ENCODE results near the gene MYLK.

MYLK gene

DNA sequence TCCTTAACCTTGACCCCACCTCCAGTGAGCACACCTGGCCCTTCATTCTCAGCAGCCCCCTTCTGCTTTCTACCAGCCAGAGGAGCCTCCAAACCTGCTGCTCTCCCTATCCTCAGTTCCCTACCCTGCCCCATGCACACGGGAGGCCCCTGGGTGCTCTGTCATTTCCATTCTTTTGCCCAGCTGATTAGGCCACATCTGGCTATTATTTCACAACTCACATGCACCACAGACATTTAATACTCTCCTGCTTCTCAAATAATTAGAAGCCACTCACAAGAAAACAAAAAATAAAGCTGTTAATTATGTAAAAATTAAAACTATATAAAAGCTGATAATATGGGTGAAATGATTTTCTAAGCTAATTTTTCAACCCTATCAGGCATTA lies 50.7 kb downstream of the MYLK start:
- in situ Hi-C loops (cut with HindIII; ENCODE audit: low sequenced_read_pairs): no loop called here

DNA sequence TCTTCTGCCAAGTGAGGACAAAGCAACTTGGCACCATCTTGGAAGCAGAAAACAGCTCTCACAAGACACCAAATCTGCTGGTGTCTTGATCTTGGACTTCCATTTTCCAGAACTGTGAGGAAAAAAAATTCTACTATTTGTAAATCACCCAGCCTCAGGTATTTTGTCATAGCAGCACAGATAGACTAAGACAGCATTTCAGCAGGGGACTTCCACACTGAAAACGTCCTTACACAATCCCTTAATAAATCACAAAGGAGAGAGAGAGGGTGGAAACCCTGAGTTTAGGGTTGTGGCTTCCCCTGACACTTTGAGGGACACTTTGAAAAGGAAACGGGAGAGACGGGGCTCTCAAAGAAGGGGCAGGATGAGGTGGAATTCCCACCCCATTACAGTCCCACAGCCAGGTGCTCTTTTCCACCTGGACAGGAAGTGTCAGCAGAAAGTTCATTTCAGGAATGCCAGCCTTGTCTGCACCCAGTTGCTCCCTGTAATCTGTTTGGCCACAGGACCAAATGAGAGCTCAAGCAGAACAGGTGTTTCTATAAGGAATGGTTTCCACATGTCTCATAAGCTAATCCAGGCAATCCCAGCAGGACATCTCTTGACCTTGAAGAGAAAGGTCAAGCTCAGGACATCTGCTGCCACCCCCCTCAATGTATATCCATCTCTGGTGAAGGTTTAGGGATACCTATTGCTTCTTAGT lies 51.3 kb downstream of the MYLK start:
- in situ Hi-C loops (cut with HindIII; ENCODE audit: low sequenced_read_pairs): no loop called here

DNA sequence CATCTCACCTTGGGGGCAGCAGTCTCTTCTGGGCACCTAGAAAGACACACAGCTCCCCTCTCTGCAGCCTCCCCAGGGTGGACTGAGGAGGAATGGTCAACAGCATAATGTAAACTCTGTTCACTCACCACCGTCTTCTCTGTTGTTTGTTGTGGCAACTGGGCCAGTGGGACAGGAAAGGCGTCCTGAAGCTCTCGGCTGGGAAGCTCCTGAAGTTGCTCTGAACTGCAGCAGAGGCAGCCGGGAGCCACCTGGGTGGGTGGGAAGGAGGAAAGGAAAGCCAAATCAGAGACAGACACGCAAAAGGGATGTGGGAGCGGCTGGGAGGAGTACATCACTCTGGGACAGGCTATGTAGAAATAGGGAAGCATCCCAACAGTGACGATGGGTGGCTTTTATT lies 52.7 kb downstream of the MYLK start:
- in situ Hi-C loops (cut with HindIII; ENCODE audit: low sequenced_read_pairs): no loop called here

DNA sequence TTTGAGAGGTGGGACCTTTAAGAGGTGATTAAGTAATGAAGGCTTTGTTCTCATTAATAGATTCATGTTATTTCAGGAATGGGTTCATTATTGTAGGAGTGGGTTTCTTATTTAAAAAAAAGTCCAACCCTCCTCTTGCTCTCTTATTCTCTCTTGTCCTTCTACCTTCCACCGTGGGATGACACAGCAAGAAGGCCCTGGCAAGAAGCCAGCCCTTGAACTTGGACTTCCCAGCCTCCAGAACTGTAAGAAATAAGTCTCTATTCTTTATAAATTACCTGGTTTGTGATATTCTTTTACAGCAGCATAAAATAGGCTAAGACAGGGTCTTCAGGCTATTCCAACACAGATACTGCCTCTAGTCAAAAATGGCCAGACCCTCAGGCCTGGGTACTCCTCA lies 62.2 kb downstream of the MYLK start:
- in situ Hi-C loops (cut with HindIII; ENCODE audit: low sequenced_read_pairs): no loop called here

DNA sequence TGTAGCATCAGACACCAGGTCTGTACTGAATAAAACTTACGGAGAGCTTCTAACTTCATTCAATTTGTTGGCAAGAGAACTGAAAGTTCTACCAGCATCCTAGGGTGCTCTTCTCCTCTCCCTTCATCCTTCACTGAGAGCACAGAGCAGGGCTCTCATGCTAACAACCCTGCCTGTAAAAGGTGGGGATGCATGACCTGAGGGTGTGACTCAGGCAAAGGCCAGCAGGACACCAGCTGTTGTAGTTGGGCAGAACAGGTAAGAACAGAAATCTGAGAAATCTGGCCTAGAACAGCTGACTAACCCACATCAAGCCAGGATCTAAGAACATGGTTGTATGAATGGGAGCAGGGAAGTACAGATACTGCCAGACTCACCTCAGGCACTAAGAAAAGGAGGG lies 64.2 kb downstream of the MYLK start:
- in situ Hi-C loops (cut with HindIII; ENCODE audit: low sequenced_read_pairs): loop anchor here (5.0 kb wide), 2 partner anchors 57 to 83 kb away; no protein-coding TSS in a partner anchor

DNA sequence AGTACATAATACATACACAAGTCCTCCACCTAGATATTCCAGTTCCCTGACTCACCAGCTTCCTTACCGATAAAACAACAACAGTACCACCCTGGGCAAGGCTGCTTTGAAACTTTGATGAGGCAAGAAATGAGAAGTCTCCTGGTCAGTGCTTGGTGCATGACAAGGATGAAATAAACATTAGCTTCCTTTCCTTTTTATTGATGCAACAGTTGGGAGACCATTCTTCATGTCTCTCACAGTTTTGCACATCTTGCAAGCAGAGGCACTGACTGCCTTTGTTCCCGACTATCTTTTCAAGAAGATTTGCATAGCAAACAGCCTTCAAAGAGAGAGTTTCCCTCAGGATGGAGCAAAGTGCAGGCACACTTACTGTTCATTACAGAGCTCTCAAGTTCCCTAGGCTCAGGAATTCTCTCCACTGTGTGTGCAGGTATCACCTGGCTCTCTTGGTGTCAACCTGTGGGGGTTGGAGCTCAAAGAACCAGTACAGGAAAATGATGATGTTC lies 65.2 kb downstream of the MYLK start:
- in situ Hi-C loops (cut with HindIII; ENCODE audit: low sequenced_read_pairs): loop anchor here (5.0 kb wide), 2 partner anchors 58 to 82 kb away; no protein-coding TSS in a partner anchor

DNA sequence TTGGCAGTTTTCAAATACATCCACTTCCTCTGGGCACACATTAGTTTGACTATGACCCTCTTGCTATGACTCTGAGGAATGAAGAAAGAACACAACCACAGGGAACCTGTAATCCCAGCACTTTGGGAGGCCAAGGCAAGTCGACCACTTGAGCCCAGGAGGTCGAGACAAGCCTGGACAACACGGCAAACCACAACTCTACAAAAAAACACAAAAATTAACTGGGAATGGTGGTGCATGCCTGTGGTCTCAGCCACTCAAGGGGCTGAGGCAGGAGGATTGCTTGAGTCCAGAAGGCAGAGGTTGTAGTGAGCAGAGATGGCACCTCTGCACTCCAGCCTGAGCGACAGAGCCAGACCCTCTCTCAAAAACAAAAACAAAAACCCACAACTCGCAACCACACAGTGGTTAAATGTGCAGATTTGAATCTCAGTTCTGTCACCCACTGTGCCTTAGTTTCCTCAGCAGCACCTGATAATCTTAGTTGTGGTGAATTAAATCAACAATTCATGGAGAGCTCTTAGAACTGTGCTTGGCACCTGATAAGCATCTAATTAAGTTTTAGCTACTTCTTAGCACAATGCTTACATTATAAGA lies 65.7 kb downstream of the MYLK start:
- in situ Hi-C loops (cut with HindIII; ENCODE audit: low sequenced_read_pairs): loop anchor here (5.0 kb wide), 2 partner anchors 59 to 81 kb away; no protein-coding TSS in a partner anchor

DNA sequence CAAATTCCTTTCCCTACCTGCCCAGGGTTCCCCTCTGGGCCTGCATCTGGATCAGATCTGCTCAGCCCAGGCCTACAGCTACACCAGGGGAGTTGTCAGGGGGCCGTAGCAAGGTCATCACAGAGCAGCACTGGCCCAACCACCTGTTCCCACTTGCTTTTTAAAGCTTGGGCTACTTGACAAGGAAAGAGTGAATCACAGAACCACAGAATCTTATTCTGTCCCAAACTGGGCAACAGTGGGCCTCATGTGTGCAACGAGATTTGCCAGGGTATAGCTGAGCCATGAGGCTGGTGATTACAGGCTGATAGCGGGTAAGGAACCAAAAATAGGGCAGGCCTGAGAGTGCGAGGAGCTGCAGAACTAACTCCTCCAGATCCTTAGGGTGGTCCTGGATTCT lies 66.7 kb downstream of the MYLK start:
- in situ Hi-C loops (cut with HindIII; ENCODE audit: low sequenced_read_pairs): loop anchor here (5.0 kb wide), 2 partner anchors 60 to 80 kb away; no protein-coding TSS in a partner anchor

DNA sequence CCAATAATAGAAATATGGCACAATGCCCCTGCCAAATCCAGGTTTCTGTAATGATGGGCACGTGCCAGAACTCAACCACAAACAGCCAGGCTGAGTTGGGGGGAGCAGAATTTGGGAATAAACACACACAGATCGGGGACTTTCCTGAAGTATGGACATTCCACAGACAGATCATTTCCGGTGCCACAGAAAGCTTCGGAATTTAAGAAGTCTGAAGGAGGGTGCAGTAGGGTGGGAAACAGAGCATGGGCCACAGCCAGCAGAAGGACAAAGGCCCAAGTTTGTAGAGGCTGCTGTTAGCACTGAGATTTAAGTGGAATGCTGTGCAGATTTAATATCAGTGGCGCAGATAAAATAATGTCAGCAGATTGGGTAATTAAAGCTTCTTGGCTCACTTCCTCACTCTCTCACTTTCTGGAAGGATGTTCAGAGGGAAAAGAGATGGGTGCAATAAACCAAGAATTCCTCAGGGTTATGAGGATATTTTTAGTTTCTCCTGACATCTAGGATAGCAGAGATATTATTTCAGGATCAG lies 67.4 kb downstream of the MYLK start:
- in situ Hi-C loops (cut with HindIII; ENCODE audit: low sequenced_read_pairs): loop anchor here (5.0 kb wide), 2 partner anchors 61 to 79 kb away; no protein-coding TSS in a partner anchor

DNA sequence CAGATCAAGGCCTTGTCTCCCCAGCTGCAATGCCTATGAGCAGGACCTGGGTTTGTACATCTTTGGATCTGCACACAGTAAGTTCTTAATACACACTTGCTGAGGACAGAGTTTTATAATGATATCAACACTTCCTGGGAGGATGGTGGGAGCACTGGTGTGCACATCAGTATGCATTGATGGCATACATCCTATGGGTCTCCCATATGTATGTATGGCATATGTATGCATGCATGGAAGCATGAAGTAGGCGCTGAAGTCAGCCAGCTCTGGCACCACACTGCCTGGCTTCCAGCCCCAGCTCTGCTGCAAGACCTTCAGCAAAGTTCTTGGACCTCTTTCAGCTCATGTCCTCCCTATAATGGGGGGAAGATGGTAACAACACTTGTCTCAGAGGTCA lies 68.2 kb downstream of the MYLK start:
- in situ Hi-C loops (cut with HindIII; ENCODE audit: low sequenced_read_pairs): loop anchor here (5.0 kb wide), 2 partner anchors 61 to 79 kb away; no protein-coding TSS in a partner anchor

DNA sequence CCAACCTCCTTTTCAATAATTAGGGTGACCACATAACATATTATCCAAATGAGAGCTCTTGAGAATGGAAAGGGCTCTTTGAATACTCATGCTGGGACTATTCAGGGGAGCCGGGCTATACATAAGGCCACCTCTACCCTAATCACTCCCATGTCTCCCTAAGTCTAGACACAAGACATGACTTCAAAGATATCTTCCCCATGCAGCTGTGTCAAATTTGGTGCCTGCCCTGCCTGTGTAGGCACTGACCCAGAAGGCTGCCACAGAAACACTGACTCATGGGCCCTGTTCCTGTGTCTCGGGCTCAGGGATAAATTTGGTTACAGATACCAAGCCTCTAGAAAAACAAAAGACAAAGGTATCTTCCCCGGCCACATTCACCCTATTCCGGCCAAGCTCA lies 70.3 kb downstream of the MYLK start:
- in situ Hi-C loops (cut with HindIII; ENCODE audit: low sequenced_read_pairs): no loop called here

DNA sequence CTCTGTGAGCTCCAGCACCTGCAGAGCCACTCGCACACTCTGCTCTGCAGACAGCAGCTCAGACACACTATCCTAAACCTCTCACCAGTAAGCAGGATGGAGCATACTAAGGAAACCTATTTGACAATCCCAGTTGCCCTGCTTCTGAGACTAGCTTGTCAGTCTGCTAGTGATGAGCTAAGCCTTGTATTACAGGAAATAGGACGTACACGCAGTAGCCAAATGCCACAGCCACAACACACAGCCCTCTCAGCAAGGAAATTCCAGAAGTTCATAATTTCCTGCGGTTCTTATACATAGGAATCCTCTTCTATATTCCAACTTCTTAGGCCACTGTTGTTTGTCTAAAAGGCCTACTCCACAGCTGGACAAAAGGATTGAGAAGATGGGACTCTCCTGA lies 74.5 kb downstream of the MYLK start:
- in situ Hi-C loops (cut with HindIII; ENCODE audit: low sequenced_read_pairs): no loop called here

DNA sequence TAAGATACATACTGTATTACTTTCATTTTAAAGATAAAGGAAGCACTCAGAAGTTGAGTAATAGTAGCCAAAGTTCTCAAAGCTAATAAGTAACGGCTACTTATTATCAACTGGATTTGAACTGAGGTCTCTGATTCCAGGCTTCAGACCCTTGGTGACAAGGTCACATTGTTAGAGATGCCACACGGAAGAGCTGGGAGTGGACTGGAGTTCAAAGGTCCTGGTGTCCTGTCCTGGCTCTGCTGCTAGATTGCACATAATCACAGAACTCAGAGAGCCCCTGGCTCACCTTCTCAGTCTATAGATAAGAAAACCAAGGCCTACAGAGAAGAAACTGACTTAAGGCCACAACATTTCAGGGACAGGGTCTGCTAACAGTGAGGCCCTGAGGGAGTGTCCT lies 75.3 kb downstream of the MYLK start:
- in situ Hi-C loops (cut with HindIII; ENCODE audit: low sequenced_read_pairs): no loop called here

DNA sequence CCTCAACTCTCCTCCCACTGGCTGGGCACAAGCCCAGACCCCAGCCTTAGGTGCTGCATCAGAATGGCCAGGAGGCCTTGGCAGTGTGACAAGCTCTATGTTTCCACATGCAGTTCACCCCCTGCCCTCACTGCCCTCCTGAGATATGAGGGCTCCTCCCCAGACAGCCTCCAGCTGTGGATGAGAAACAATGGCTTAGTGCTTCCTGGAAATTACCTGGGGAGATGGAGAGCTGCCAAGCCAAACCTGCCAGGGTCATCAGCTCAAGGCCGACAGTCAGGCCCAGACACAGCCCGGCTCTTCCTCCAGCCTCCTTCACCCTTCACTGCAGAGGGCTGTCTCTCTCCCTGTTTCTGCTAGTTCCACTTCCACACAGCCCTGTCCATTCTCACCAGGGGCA lies 76.3 kb downstream of the MYLK start:
- in situ Hi-C loops (cut with HindIII; ENCODE audit: low sequenced_read_pairs): no loop called here

DNA sequence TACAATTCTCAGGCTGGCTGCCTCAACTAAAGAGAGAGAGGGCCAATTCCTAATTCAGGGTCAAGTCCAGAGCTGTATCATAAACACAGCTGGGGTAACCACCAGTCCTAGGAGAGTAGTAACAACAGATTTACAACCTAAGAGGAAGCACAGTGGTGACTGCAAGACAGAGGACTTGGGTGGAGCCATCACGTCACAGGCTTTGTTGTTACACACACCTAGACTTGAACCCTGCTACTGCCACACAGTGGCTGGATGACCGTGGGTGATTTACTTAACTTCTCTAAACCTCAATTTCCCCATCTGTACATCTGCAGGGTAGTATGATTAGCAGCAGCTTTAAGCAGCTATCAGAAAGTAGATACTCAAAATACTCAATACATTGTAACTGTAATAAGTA lies 78.6 kb downstream of the MYLK start:
- in situ Hi-C loops (cut with HindIII; ENCODE audit: low sequenced_read_pairs): no loop called here

DNA sequence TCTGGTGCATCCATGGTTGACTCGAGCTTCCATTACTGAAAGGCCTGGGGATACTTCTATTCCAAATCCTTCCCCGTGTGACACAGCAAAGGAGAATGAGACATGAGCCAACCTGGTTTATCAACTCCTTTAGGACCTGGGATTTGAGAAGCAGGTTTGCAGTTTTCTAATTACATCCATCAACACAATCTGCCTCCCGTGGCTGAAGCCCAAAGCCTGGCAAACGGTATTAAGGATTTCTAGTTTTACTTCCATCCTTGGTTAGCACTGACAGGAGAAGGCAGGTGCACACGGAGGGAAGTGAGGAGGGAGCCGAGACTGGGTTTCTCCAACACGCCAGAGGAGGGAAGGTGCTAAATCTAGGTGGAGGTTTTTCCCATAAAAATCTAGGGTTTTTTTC lies 79.0 kb downstream of the MYLK start:
- in situ Hi-C loops (cut with HindIII; ENCODE audit: low sequenced_read_pairs): no loop called here

DNA sequence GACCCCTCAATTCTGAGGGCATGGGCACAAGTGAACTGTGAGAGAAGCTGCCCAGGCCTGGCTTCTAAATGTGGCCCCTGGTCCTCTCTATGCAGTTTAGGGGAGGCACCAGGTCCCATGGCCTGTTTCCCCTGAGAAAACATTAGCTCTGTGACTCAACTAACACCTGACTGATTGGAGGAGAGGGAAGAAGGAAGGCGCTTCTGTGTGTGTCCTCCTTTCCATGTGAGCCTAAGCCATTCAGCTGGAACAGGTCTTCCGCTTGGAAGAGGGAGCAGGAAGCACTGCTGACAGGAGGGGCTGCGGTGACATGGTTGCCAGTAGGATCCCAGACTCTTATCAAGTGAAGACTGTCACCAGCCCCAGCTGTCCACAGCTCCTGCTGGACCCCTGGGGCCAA lies 79.5 kb downstream of the MYLK start:
- in situ Hi-C loops (cut with HindIII; ENCODE audit: low sequenced_read_pairs): no loop called here

DNA sequence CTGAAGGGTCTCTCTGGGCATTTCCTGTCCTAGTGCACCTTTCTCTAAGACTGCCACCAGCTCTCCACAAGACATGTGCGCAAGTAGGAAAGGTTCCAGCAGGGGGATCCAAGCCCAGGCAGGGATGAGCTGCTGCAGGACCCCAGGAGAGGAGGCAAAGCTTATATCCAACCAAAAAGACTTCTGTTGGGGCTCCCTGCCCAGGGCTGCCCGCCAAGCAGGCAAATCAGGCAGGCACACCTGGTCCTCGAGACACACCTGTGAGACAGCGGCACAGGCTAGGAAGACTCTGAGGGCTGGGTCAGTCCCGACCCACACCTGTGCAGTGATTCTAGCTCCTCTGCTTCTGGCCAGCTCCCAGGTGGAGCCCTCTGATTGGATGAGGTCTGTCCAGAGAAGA lies 80.6 kb downstream of the MYLK start:
- in situ Hi-C loops (cut with HindIII; ENCODE audit: low sequenced_read_pairs): no loop called here

DNA sequence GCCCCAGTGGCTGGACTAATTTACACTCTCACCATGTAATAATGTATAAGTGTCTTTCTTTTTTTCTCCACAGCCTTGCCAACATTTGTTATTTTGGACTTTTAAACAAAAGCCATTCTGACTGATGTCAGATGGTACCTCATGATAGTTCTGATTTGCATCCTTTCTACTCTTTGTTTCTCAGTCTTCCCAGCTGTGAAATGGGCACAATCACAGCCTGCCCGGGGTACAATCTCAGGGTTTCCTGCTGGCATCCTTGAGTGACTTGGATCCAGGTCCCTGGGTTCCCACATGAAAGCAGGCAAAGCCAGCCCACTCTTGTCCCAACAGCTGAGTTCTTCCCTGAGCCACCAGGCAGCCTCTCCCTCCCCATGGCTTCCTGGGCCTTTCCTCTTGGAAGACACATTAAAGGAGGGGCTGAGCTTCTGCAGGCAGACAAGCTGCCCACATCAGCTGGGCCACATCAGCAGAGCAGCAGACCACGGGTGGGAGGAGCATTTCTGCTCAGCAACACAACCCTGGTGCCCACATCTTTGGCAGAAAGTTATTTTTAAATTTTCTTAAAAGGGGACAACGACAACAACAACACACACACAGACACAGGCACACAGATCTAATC lies 82.0 kb downstream of the MYLK start:
- in situ Hi-C loops (cut with HindIII; ENCODE audit: low sequenced_read_pairs): no loop called here

DNA sequence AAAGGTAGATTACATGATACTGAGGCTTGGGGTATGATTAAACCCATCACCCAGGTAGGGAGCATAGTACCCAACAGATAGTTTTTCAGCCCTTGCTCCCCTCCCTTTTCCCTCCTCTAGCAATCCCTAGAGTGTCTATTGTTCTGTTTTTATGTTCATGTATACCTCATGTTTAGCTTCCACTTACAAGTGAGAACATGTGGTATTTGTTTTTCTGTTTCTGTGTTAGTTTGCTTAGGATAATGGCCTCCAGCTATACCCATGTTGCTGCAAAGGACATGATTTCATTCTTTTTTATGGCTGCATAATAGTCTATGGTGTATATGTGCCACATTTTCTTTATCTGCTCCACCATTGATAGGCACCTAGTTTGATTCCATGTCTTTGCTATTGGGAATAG lies 82.7 kb downstream of the MYLK start:
- in situ Hi-C loops (cut with HindIII; ENCODE audit: low sequenced_read_pairs): no loop called here

DNA sequence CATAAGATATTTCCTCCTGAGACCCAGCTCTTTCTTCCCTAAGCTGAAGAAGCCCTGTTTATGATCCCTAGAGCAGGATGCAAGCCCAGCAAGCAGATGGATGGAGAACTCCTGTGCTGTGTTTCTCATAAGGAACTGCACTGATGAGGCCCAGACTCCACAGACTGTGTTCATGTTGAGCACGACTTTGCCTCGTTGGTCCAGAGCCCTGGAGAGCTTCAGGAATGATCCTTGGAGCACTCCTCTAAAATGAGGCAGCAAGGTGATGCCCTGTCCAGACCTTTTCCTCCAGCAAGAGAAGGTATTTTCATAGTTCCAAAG lies 83.8 kb downstream of the MYLK start:
- in situ Hi-C loops (cut with HindIII; ENCODE audit: low sequenced_read_pairs): no loop called here
